Fibroblast of skin of right quadriceps (primary cell): ENCODE data around the gene MAD1L1.
A peak's percentile ranks its signal among the peaks of the same experiment; 100 is the strongest.

ENCODE experiments used
- DNase-seq: peaks from one replicate; pipeline ENCODE4 v3.0.0-alpha.2; 2013

MAD1L1 gene

DNA sequence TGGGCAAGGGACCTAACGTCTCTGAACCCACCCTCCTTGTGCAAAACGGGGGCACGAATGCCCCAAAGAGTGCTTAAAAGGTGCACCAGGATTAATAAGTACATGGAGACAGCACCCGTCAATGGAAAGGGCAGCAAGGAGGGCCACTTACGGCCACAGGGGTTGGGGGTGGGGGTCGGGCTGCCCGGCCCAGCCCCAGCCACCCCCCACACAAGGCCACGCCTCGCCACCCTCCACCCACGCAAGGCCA, 213.4 kb downstream of the MAD1L1 start:
- no peak for DNase-seq

DNA sequence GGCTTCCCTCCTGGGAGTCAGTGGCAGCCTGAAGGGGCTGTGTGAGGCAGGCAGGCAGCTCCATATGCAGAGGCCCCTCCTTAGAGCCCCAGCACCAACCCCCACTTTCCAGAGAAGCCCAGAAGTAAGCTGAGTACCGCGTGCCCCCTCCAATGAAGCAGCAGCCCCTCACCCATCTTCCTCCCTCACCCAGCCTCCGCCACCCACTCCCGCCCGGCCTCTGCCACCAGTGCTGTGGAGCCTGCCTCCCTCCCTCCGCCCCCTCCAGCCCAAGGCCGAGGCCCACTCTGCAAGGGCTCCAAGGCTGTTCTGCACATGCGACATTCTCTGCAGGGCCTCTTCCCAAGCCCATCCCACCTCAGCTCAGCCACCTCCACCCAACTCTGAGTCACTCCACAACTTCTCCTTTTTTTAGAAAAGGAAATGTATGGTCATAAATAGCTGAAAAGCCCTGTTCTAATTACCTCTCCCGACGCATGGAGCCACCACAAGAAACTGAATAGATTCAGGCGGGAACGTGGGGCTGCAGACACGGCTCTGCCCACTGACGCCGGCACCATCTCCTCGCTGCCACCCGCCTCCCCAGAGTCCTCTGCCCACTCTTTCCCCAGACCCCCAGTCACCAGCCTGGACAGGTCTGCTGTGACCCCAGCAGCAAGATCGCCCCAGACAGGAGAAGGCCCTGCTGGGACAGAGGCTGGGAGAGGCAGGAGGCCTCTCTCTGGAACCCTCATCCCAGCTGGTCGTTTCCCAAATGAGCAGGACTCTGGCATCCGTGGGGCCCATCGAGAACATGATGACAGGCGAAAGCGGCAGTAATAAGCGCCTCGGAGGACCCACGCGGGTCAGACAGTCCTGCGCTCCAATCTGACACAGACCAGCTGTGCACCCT, 213.9 kb downstream of the MAD1L1 start:
- peak; percentile 91 for DNase-seq

DNA sequence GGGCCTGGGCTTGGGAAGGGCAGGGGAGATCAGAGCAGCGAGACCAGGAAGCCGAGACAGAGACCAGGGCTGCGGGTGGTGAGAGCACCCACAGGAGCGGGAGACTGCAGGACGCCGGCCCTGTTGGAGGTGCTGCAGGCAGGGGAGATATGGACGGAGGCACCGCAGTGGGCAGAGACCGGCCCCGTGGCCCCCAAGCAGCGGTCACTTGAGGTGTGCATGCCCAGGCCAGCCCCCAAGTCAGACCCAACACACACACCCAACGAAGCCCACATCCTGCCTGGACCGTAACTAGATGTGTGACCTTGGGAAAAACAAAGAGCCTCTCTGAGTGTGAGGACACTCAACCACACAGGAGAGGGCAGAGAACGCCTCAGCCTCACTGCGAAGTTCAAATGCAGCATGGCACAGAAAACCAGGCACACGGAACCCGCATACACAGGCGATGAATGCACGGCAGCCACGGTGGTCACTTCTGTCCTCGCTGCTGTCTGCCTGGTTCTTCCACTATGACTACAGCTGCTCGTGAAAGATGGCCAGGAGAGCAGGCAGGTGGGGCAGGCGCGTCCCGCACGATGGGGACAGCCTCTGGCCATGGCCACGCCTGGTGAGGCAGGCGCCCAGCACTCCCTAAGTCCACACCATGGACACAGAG, 214.7 kb downstream of the MAD1L1 start:
- DNase-seq: no peak

DNA sequence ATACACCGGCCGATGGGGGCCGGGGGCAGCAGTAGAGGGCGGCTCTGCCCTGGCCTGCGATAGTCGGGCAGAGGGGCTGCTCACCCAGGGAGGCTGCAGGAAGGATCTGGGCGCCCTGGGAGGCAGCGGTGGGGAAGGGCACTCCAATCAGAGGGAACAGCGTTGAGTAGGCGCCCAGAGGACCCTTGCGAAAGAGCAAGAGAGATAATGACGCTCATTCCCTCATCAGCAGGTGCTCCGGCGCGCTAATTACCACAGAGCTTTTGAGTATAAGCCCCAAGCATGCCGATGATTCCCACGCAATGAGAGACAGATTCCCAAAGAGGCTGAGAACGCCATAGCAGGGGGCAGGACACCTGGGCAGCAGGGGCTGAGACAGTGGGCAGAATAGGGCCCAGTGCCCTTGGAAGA, 215.3 kb downstream of the MAD1L1 start:
- DNase-seq: no peak

DNA sequence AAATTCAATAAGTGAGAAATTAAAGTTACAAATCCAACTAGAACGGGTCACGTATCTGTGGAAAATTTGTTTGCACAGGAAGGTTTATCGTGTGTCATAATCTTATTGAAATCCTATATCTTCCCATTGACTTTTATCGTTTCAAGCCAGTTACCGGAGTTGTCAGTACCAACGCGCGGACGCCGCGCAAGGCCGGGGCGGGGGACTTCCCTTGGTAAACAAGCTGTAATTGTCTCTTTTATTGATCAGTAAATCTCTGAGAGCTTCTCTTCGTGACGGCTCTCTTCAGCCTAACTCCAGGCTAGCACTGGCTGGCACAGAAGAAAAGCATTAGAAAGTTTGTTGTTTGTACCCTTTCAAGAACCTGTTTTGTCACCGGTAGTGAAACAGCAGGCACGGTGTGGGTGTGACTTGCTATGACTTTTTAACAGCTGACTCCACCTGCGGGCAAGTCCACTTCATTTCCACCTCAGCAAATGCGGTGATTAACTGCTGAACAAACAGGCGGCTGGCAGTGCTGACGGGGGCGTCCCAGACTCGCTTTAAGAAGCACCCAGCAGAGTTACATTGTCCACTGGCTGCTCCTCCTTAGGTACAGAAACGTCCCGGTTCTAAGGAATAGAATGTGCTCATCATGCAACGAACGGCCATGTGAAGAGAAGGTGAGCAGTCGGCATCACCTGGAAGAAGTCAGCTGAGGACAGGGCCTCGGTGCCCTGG, 215.8 kb downstream of the MAD1L1 start:
- no peak for DNase-seq

DNA sequence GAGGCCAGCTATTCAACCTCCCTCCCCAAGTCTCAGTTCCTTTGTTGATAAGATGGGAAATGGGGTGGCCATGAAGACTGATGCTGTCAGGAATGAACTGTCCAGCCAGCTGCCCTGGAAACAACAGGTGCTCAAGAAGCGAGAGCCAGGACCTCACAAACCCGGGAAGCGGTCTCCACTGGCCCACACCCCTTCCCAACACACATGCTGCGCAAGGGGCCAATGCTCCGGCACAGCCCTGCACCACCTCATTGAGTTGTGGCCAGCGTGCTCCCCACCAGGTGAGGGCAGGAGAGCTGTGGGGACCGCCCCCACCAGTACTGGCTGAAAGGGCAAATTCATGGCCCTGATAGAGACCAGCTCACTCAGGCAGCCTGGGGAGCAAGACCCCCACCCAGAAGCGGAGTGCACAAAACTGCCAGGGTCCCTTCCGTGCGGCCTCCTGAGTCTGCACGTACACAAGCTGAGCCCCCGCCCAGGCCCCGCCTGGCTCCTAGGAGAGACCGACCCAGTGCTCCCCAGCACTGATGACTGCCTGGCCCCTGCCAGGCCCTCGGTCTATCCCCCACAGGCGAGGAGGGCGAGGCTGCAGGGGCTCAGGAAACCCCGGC, 216.6 kb downstream of the MAD1L1 start:
- no peak for DNase-seq

DNA sequence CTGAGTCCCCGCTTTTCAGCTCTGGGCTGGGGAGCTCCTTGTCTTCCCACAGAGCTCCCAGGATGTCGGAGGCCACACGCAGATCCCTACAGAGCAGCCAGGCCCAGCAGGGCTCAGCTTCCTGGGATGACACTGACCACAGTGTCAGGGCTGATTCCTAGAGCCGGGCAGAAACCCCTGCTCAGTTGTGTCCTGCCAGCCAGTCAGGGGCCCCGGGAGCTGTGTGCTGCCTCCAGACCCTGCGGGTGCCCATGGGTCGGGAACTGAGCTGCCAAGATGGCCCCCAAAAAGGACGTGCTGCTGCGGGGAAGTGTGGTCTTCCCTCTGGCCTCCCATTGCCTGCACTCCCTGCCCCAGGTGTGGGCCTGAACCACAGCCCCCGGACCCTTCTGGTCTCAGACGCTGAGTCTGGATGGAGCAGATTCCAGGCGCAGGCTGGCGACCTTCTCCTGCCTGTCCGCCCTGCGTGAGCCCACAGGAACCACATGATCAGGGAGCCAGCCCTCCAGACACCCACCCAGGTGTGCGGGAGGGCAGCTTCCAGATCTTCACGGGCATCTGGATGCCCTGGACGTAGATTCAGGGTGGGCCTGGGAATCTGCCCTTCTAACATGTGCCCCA, 217.4 kb downstream of the MAD1L1 start:
- no peak for DNase-seq

DNA sequence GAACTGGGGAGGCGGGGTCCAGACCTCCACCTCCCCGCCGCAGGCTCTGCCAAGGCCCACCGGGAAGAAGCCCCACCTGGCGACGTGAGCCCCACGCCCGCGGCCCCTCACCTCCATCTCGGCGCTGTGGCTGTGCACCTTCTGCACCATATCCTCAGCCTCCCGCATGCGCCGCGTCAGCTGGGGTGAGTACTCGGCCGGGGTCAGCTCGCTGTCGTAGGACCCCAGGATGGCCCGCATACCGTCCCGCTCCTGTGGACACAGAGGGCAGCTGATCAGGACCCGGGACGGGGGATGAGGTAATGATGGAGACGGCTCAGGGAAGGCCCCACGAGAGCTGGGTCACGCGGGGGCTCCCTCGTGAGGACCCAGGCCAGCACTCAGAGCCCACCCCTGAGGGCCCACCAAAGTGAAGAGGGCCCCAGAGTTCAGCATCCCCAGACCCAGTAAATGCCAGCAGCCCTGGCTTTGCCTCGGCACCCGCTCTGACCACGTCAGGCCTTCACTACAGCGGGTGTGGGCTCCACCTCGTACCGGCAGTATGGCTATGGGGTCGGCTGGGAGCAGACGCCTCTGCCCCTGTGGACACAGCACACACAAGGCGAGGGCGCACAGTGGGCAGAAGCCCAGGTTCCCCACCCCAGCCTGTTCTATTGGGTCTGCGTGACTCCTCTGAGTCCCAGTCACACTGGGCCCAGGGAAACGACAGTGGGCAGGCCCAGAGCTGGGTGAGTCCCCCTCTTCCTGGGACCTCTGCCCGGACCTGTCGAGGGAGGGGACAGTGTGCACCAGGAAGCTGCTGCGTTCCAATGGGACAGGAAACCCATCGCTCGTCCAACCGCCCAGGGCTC, 218.1 kb downstream of the MAD1L1 start:
- no peak for DNase-seq

DNA sequence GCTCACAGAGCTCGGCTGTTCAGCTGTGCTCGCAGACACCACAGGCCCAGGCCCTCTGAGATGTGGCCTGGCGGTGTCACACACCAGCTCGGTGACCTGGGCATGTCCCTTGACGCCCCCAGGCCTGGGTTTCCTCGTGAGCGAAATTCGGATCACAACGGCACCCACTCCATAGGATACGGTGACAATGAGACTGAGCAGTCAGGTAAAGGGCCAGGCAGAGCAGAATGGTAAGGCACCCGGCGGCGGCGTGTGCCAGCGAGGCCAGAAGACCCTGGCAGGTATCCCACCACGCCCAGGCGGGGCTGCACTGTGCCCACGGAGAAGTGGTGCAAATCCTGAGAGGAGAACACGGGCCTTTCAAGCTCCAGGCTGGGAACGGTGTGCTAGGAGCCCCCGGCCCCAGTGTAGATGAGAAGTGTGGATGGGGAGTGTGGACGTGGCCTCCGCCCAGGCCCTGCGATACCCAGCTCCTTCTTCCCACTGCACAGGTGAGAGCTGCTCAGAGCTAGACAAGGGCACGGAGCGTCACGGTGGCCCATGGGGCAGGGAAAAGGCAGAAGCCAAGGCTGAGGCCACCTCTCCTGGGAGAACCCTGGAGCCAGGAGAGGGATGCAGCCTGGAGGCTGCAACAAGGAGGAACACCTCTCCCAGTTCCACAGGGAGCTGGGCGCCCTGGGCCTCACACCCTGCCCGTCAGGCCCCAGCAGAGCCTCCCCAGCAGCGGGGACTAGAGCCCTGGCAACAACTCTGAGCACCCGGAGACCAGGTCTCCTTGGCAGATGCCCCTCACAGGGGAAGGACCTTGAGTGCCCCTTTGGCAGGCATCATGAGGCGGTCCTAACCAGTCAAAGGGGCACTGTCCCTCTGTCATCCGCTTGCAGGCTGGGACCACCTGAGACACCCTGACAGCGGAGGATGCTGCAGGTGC, 219.1 kb downstream of the MAD1L1 start:
- no peak for DNase-seq

DNA sequence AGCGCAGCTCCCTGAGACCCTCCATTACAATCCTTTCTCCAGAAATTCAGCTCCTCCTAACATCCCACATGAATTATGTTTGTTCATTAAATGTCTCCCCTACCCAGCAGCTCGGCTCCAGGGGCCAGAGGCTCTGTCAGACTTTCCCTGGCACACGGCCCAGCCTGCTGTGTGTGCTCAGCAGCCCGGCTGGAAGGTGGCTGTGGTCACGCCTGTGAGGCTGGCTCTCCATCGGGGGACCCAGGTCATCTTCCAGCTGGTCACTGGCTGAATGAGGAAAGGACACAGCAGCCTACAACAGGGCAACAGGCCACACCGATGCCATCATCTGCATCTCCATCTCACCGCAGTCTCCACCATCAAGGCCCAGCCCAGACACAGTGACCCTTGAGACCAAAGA, 219.8 kb downstream of the MAD1L1 start:
- DNase-seq: peak; percentile 65

DNA sequence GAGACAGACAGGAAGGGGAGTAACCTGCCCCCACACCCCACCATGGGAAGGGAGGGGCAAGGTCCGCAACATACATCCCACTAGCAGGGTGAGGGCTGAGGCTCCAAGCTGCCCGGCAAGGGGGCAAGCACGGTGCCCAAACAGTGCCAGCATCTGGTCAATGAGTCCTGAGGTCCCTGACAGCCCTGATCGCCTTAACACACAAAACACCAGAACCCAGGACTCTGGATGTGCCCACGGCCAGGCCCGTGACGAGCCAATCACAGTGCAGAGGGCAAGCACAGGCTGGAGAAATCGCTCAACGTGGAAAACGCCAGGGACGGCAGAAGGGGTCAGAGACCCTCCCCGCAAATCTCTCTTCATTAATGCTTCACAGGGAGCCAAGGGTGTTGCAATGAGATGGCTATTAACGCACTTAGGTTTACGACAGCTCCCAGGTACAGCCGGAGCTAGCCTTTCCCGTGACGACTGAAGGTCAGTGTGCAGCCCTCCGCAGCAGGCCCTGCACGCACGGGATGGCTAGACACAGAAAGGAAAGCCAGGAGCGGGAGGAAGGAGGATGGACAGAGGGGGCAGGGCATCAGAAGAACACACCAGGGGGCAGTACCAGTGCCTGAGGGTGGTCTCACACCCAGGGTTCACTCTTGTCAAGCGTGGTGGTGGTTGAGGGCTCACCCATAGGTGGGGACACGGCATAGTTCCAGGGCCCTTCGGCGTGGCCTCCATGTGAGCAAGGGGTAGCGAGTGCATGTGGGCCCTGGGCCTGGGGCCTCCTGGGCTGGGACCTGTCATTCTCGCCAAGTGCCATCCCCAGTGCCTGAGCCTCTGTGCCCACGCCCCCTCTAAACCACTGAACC, 220.5 kb downstream of the MAD1L1 start:
- no peak for DNase-seq

DNA sequence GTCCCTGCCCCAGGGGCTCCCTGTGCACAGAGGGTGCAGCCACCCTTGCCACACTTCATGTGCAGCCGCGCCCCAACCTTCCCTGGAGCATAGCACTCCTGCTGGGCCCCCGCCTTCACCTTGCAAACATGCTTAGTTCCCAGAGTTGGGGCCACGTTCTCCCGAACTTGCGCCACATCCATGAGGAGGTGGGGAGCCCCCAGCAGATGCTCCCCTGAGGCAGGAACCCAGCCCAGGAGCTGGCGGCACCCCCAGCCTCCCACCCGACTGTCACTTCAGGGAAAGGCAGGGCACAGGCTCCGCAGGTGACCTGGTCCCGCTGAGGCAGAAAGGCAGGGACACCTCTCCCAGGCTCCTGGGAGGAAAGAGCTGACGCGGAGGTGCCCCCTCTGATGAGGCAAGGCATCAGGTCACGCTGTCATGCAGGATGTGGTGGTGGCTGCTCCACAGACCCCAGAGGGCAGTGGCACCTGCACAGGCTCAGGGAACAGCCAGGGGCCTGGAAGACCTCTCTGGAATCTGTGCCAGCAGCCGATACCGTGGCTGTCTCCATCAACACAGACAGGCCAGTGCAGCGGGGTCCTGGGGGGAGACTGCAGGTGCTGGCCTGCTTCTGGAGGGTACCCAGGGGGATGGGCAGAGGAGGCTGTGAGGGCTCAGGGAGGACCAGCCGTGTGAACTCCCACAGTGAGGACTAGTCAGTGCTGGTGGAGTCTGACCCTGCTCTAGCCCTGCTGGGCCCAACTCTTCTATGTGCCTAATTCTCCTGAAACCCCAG, 221.3 kb downstream of the MAD1L1 start:
- no peak for DNase-seq

DNA sequence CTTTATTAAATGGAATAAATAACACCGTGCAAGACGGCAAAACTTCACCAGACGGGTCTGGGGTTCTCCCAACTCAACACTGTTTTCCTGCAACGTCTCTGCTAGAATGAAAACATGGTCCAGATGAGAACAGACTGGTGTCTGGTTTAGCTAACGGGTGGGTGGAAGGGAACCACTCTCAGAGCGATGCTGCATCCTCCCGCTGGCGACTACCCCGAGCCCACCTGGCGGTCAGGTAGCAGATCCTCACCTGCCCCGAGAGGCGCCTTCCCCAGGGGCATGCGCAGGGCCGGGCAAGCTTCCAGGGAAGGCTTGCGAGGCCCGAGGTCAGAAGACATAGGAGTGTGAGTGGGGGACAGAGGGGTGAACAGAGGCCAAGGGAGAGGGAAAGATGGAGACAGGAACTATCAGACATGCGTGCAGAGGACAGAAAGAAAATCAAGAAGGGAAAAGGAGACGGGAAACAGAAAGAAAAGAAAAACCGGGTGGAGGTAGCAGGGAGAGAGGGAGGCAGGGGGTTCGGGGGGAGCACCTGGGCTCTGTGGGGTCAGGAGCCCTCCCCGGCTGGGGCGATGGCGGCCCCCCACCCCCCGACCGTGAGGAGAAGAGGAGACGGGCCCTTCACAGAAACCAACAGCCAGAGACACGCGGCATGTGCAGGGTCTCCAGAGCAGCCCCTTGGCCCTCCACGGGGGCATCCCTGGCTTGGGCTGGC, 222.0 kb downstream of the MAD1L1 start:
- DNase-seq: no peak

DNA sequence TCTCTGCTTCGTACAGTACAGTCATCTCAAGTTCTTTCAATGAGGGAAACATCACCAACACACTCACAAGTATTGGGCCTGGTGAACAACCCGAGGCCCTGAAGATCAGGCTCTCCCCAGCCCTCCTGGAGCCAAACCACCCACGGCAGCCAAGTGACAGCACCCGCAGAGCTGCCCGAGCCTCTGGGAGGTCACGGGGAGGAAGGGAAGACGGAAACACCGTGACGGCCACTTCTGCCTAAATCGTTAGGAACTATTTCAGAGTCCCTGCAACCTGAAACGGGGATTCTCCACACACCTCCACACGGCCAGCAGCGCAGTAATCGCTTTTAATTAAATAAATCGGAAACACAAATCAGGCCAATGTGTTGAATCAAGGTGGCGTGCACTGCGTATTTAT, 222.6 kb downstream of the MAD1L1 start:
- no peak for DNase-seq

DNA sequence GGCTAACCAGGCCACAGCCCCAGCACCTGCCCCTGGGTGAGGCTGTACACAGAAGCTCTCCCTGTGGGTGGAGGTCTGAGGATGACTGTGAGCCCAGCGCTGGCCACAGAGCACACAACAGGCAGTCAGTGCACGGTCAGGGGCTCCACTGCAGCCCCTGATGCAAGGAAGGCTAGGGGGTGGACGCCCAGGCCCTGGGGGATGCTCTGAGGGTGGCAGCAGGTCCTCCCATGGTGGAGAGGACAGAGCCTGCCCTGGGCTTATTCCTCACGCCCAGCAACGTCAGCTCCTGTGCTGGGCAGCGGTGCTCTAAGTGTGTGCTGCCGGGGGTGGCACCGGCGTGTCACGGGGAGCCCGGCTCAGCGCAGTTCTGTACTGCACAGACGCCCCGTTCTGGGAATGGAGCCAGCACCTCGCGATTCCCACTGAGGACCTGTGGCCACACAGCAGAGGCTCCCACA, 223.2 kb downstream of the MAD1L1 start:
- DNase-seq: no peak

DNA sequence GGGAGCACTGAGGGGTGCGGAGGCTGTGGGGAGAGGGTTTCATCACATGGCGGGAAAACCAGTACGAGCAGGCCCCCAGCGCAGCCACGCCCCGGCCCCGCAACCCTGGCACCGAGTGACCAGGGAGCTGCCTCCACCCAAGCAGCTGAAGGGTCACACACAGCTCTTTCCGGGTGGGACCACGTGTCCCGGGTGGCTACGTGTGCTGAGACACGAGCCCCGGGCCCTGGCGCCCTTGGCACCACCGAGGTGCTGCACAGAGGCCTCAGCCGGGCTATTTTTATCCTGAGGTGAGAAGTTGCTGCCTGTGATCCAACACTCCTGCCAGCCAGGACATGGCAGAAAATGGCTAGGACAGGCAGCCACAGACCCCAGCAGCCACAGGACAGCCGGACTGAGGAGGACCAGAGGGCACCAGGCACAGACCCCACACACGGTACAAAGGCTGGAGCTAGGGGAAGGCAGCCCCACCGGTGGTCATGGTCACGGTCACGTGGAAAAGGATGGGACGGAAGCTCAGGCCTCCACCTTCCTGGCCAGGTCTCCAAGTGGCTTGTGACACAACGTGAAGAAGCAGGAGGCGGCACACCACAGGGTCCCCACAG, 223.7 kb downstream of the MAD1L1 start:
- no peak for DNase-seq

DNA sequence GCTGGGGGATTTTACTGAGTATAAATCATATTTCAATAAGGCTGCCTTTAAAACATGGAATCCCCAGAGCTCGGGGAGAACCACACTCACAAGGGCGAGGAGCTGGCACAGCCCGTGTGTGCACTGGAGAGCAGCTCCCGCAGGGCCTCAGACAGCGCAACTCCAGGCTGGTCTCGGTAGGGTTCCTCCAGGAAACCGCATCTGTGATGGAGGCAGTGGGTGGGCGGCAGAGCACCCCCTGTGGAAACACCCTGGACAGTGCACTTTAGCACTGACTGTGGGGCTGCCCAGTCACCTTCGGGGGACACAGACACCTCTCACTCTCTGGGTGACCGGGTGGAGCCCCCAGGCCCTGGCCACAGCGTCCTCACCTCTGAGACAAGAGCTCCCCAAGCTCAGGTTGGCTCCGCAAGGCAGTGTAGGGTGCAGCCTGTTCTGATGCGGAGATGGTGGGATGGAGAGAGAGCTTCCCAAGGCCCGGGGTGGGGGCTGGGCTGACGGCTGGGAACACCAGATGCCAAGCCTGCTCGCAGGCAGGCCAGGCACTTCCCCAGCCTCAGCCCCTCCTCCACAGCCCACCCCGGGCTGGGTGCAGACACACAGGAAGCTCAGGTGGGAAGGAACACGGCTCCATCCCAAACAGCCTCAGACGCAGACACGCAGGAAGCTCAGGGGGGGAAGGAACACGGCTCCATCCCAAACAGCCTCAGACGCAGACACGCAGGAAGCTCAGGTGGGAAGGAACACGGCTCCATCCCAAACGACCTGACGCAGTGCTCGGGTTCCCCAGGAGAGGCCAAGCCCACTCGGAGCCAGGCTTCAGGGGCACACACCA, 224.4 kb downstream of the MAD1L1 start:
- no peak for DNase-seq
